HG03354 (cell line): ENCODE data around the gene GPX6.
"Not testable (repeated sequence)": the region's sequence is repeated elsewhere in the genome, so short reads cannot be mapped to it uniquely, and the experiment has no call there.

Experiments used
- ATAC-seq: cut with Tn5 transposase; IDR thresholded peaks from one replicate; pipeline ENCODE4 v1.9.1; 2021; ENCODE audit warnings: mild to moderate bottlenecking; ENCODE audit not compliant: unreplicated experiment, poor library complexity, severe bottlenecking

GPX6 gene

DNA sequence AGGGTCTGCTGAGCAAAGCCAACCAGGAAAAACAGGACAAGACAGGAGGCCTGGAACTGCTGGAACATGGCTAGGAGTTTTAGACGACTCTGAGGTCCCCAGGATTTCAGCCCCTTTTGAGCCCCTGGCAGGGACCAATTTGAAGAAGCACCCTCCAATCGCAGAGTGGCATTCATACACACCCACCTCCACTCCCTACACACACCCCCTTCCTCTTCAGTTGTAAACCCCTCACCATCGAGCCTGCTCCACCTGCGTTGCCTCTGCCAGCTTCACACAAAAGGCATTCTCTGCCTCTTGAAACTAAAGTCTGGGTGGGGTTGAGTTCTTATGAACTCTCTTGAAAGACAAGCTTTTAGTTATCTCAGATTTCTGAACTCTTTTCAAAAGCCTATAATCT is at the start of gene GPX6:
Gene GPX6, minus strand, starts transcription at position 118 of the 400 bp plus-strand sequence. Its CDS starts 50 bp downstream, at position 68.
- ATAC-seq, result no peak

DNA sequence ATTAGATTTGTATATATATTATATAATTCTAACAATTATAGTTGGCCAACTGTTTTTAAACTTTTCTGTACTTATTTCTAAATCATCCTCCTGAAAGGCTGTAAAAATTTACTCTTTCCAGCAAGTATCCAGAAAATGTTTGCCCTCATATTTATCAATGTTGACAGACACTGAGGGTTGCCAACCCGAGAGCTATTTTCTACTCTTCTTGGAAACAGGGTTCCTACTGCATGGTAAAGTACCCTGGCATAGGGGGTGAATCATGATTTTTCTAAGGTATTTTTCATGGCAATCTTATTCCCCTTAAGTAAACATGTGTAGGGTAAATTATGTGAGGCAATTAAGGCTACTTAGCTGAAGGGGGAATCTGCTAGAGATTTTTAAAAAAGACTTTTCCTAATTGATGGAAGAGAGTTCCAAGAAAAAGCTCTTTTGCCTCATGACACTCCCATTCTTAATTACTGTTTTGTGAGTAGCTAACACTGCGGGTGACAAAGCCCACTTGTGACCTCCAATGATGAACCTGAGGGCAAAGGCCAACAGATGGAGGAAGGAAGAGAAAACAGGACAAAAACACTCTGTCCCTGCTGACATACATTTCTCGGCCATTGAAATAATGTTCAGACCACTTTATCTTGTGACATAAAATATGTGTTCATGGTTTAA is 48.0 kb upstream of the GPX6 start:
- no peak for ATAC-seq

DNA sequence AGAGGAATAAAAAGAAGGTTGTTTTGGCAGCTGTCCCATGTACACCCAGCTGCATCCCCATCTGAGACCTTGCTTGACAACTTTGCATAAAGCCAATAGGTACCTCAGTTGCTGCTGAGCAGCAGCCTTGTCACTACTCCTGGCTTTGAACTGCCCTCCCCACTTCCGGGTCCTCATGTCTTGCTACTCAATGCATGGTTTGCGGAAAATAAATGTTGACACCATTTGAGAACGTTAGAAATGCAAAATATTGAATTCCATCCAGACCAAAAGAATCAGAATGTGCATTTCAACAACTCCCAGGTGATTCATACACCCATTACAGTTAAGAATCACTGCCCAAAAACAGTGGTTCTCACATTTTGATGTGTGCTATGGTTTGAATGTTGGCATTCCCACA is 43.0 kb upstream of the GPX6 start:
- ATAC-seq, result no peak

DNA sequence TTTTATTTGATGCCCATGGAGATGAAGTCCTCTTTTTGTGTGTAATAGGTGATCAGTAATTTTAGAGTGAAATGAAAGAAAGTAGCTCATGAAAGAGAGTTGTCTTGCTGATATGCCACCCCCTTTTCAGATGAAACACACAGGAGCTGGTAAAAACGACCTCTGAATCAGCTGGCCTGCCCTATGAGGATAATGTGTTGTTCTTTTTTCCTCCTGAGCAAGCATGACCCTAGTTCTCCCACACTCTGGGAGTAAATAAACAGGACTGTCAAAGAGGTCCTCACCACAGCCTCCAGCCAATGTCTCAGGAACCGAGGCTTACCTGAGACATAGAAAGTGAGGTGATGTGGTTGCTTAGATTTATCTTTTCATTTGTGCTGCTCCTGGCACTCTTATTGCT is 39.5 kb upstream of the GPX6 start:
- ATAC-seq, result no peak

GRCh38 chr6:28553986-28554881 is 38.6 kb upstream of the GPX6 start:
- ATAC-seq, result no peak

GRCh38 chr6:28553384-28553985 is 37.9 kb upstream of the GPX6 start:
- ATAC-seq, result no peak

GRCh38 chr6:28551891-28552666 is 36.5 kb upstream of the GPX6 start:
- no peak for ATAC-seq

- not testable (repeated sequence) for ATAC-seq
Measured at GRCh38 chr6:28547003-28547402, 31.4 kb upstream of the GPX6 start.

GRCh38 chr6:28545955-28546354 is 30.4 kb upstream of the GPX6 start:
- ATAC-seq, result no peak

DNA sequence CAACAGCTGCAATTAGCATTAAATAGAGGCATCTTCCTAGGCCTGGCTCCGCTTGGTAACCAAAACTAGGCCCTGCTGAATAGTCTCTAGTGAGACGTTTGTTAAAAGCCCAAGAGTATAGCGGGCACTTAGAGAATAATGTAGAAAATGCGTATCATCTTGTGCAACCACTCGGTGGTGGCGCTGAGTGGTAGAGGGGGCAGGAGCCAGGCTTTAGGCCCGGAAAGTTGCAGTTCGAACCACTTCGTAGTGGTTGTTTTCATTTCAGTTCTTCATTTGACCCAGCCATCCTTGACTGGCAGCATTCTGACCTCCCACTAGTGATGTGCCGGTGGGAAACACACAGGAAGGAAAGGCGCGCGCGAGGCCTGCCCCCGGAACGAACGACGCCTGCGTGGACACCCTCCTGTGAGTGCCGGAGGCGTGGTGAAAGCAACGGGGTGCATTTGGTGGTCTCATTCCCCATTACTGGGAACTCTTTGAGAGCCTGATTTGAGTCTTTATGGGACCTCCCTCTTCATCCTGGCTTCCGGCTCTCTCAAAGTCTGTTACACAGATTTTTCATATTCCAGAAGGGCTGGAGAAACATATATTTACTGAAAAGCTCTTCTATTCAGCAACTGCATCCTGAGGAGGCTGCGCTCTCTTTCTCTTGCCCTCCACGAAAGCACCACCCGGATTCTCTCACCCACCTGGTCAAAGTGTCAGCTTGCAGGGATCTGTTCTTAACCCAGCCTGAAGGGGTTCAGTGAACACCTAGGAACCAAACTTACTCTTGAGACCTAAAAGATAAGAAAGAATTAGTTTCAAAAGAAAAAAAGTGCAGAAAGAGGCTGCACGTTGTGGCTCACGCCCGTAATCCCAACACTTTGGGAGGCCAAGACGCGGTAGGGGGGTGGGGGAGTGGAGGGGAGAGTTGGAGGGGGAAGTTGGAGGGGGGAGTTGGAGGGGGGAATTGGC is 28.3 kb upstream of the GPX6 start:
- ATAC-seq, result no peak

DNA sequence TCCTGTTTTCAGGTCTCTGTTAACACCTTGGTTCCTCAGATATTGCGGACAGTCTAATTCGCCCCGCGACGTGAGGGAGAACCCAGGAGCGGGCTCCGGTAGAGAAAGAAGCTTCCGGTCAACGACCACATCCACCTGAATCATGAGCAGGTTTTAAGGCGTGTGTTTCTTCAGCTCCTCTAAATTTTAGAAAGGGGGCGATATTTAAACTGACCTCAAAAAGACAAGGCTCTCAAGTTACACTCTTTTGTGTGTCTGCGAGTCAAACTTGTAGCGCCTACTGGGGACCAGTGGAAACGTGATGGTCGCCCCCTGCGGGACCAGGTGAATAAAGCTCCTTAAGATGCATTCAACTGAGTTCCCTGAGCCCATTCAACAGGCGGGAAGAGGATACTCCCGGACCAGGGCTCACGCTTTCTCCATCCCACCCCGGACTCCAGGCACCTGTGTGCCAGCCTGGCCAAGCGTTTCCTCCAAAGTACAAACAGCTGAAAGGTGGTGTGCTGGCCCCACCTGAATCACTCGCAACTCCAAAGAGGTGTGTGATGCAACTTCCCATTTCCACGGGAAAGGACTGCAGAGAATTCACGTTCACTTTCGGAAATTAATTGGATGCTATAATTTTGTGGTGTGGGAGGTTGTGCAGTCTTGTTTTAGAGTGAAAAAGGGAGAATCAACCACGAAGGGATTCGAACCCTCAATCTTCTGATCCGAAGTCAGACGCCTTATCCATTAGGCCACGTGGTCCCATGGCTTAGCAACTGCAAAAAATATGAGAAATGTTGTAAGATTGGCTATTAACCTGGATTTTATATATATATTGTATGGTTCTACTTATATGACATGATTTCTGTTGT is 27.1 kb upstream of the GPX6 start:
- no peak for ATAC-seq

GRCh38 chr6:28541996-28542395 is 26.4 kb upstream of the GPX6 start:
- no peak for ATAC-seq

DNA sequence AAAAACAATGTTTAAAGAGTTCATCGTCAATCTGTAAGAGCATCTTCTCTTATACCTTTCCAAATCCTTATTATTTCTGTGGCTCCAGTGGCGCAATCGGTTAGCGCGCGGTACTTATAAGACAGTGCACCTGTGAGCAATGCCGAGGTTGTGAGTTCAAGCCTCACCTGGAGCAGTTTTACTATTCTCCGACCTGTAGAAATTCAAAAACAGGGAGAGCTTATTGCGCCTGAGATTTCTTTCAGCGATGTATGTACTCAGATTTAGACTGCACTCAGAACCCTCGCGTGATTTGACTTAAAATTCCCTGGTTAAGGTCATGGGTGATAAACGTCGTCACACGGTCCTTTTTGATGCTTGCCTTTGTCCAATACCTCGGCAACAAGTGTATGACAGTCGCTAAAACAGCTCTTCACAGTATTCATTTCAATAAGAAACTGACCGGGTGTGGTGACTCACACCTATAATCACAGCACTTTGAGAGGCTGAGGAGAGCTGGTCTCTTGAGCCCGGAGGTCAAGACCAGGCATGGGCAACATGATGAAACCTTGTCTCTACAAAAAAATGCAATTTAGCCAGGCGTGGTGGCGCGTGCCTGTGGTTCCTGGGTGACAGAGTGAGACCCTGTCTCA is 22.0 kb upstream of the GPX6 start:
- ATAC-seq, result no peak

GRCh38 chr6:28537065-28537464 is 21.5 kb upstream of the GPX6 start:
- ATAC-seq, result no peak

DNA sequence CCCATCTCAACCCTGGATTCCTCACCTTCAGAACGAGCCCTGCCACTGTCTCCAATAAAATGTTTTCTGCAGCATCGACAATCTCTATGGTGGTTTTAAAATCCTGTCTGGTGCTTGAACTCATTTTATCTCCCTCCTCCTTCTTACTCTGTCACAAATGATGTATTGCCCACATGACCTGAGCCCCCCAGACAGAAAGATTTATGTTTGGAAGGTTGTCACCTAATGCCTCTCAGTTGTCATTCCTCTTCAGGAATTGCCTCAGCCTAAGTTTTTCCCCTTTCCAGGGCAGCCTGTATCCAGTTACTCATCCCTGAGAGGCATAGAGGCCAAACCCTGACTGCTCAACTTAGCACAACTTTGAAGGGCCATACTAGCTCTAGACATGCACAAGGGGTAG is 19.3 kb upstream of the GPX6 start:
- no peak for ATAC-seq

DNA sequence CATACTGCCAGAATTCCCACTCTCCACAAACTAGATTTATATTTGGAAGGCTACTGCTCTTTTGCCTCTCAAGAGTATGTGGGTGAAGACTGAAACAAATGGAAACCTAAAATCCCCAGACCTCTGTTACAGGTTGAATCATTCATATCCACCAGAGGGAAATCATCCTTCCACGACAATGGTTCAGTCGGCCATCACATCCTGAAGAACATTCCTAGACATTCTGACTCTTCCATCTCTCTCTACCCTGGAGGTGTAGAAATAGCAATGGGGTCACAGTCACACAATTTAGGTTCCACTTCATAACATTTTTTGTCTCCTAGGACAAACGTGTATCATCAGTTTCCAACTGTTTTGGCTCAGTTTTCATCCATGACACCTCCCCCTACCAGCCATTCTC is 18.7 kb upstream of the GPX6 start:
- ATAC-seq, result no peak

- ATAC-seq, result no peak
Measured at GRCh38 chr6:28531479-28532128, 16.0 kb upstream of the GPX6 start.
